Measurements from ENCODE around the gene TYRP1.

GRCh38 chr9:12657233-12657632, 36.0 kb upstream of the TYRP1 start:
- TF ChIP-seq POLR2A (IDR thresholded peaks at IDR 0.05), result no peak
- TF ChIP-seq CTCF (IDR thresholded peaks at IDR 0.05), result no peak
- no peak for TF ChIP-seq POLR2AphosphoS5 (IDR thresholded peaks at IDR 0.05)

Measured in suprapubic skin (tissue), 4 donors.